ENCODE measurements around the gene TBCE.
"Not testable (repeated sequence)": the region's sequence is repeated elsewhere in the genome, so short reads cannot be mapped to it uniquely, and the experiment has no call there.

The TBCE gene

DNA sequence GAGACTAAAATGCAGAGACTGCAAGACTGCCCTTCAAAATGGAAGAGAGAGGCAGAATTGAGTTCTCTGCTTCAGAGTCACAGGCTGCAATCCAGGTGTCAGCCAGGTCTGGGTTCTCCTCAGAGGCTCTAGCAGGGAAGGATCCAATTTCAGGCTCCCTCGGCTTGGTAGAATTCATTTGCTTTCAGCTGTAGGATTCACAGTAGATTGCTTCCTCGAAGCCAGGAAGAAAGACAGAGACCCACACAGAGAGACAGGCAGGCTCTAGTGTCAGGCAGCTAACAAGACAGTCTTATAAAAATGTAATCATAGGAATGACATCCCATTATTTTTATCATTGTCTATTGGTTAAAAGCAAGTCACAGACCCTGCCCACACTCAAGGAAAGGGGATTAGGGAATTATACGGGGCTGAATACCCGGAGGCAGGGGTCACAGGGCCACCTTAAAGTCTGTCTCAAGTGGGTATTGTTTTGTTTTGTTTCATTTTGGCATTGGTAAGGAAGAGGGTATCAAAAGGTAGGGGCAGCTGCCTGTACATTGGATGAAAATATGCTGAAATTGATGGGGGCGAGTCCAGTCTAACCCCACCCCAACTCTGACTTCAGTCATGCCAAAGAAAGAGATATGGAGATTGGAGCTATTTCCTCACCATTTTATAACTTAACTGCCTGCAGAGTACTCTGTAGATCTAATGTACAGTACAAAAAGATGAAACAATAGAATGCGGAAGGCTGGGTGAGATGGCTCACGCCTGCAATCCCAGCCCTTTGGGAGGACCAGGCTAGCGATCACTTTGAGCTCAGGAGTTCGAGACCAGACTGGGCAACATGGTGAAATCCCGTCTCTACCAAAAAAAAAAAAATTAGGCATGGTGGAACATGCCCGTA, 9.5 kb upstream of the TBCE start:
- no peak for DNase-seq

- no peak for DNase-seq
Measured at GRCh38 chr1:235358899-235359298, 8.3 kb upstream of the TBCE start.

- not testable (repeated sequence) for DNase-seq
Measured at GRCh38 chr1:235364189-235364588, 3.0 kb upstream of the TBCE start.

GRCh38 chr1:235366286-235366685, 941 bp upstream of the TBCE start:
- peak; percentile 7 for DNase-seq

GRCh38 chr1:235368428-235368827, 1.2 kb downstream of the TBCE start:
- DNase-seq = no peak

GRCh38 chr1:235369802-235370201, 2.6 kb downstream of the TBCE start:
- no peak for DNase-seq

DNA sequence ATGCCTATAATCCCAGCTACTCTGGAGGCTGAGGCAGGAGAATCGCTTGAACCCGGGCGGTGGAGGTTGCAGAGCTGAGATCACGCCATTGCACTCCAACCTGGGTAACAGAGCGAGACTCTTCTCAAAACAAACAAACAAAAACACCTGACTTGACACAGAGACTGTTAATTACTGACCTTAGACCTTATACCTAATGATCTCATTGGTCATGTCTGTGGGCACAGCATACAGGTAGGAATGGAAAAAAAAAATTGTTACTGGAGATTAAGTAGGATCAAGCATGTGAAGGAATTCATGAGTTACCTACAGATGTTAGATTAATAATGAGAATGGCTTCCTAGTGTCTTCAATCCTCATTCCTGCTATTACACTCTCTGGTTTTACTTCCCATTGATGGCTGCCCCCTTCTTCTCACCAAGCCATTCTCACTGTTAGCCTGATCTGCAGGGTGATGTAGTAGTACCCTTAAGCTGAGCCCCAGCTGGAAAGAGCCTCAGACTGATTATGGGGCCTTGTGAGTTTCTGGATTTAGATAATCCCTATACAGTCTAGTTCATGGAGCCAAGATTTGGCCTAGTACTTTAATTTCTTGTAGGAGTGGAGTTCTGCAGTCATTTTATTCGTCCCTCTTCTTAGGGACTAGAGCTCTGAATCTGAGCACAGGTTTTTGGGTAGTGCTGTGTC, 8.8 kb downstream of the TBCE start:
- DNase-seq = no peak

- DNase-seq = not testable (repeated sequence)
Measured at GRCh38 chr1:235378134-235378735, 11.0 kb downstream of the TBCE start.

- DNase-seq = not testable (repeated sequence)
Measured at GRCh38 chr1:235381955-235382739, 14.9 kb downstream of the TBCE start.

- DNase-seq = not testable (repeated sequence)
Measured at GRCh38 chr1:235385633-235386032, 18.4 kb downstream of the TBCE start.

DNA sequence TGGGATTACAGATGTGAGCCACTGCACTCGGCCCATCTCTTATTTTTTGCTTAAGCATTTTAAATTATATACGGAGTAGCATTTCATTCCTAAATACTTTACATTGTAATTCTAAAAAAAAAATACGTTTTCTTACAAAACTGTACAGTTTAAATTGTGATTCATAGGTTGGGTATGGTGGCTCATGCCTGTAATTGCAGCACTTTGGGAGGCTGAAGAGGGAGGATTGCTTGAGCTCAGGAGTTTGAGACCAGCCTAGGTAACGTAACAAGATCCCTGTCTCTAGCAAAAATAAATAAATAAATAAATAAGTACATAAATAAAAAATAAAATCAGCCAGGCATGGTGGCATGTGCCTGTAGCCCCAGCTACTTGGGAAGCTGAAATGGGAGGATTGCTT, 24.6 kb downstream of the TBCE start:
- DNase-seq = no peak

DNA sequence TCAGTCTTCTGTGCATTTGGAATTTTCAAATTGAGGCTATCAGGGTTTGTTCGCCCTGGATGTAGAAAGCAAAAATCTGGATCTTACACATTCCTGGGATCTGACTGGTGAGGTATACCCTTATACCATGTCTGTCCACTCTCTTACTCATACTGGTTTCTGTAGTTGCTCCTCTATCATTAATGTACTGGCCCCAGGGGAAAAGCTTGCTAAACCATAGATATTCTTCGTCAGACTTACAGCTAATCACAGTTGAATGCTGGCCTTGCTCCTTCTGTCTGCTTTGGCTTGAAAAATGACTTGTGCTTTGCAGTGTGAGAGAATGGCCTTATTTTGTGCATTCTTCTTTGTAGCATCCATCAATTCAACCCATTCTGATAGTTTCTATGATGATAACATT, 30.5 kb downstream of the TBCE start:
- no peak for DNase-seq

DNA sequence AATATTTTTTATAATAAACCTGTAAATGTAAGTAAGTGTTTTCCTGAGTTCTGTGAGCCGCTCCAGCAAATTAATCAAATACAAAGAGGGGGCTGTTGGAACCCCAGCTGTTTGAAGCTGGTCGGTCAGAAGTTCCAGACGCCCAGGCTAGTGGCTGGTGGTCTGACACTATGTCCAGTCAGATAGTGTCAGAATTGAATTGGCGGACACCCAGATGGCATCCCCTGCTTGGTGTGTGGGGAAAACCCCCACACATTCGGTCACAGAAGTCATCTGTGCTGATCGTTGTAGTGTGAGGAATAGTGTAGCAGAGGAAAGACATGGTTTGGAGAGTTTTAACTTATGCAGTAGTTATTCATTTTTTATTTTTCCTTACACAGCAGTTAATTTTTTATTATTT, 32.4 kb downstream of the TBCE start:
- no peak for DNase-seq

DNA sequence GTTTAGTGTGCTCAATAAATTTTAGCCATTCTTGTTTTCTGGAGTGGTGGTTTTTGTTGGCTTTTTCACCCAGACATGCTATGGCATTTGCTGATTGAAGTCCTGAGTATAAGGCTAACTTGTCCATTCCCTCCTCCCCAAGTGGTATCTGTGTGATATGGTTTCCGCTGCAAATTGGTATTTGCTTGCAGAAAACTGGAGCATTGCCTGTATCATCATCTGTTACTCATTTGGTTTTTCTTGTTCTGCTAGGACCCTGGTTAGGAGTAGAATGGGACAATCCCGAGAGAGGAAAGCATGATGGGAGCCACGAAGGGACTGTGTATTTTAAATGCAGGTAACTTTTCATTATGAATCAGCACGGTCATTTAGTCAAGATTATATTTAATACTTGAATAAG, 34.0 kb downstream of the TBCE start:
- no peak for DNase-seq

DNA sequence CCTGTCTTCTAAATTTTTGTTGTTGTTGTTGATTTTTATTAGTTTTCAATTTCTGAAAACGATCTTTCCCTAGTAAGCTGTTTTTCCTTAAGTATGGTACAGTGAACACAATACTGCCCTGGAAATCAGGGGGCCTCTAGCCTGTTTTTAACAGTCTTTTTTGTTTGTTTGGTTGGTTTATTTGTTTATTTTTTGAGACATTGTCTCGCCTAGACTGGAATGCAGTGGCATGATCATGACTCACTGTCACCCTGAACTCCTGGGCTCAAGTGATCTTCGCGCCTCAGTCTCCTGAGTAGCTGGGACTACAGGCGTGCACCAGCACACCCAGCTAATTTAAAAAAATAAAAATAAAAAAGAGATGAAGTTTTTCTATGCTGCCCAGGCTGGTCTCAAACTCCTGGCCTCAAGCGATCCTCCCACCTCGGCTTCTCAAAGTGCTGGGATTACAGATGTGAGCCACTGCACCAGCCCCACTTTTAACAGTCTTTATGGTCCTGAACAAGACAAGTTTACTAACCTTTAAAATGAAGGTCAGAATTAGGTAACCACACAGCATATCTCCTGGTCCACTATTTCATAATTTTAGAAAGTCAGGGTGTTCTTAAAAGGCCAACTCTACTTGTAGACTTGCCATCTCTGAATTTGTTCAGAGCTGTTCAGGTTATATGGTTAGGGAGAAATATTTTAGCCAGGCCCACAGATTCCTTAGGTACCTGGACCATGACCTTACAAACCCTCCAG, 35.4 kb downstream of the TBCE start:
- DNase-seq = no peak

DNA sequence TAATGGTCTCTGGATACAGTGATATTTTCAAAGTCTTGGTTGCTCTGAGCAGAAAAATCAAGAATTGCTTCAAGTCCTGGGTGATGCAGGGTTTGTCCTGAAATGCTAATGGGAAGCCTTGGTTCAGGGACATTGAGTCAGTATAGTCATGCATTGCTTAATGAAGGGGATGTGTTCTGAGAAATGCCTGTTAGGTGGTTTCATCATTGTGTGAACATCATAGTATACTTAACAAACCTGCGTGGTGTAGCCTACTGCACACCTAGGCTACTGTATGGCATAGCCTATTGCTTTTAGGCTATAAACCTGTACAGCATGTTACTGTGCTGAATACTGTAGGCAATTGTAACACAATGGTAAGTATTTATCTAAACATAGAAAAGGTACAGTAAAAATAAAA, 36.4 kb downstream of the TBCE start:
- DNase-seq = no peak

GRCh38 chr1:235404190-235404589, 37.0 kb downstream of the TBCE start:
- no peak for DNase-seq

- no peak for DNase-seq
Measured at GRCh38 chr1:235407419-235407818, 40.2 kb downstream of the TBCE start.

DNA sequence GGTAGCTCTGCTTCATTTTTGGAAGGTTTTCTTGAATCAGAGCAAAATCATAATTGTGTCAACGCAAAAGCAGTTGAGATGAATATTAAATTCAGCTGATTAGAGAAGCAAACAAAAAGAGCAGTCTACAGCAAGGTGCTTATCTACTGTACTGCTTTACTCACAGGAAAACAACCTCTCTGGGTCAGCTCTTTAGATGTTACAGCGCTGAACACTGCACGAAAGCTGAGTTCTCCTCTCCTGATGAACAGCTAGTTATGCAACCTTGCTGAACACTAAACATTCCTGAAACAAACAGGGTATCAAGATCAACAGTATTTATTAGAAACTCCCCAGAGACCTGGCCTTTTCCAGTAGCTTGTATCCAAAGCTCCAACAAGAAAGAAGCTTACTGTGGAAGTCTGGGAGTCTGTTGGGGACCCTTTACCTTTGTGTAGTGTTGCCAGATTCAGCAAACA, 41.3 kb downstream of the TBCE start:
- DNase-seq = no peak

DNA sequence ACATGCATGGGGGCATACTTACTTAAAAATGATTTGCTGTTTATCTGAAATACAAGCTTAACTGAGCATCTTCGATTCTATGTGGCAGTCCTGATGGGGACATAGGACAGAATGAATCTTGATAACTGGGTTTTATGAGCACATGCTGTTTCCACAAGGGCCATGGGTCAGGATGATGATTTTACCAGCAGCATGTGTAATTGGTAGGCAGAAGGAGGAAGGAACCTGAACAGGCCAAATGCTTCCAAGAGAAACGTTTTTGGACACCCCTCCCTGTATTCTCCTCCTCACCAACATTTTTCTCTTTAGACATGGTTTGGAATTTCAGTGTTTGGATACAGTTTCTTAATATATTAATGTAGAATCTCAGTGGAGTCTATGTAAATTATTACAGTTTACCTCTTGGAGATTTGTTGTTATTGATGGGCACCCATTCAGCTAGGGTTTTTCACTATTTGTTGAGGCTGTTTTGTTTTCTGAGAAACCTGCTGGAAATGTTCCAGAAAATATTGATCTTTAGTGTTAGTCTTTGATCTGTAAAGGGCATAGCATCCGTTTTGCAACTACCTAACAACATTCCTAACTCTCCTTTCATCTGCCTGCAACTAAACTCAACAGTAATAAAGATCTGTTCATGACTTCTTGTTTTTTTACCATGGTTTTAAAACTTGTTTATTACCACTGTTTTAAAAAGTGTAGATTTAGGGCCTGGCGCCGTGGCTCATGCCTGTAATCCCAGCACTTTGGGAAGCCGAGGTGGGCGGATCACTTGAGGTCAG, 42.0 kb downstream of the TBCE start:
- no peak for DNase-seq

DNA sequence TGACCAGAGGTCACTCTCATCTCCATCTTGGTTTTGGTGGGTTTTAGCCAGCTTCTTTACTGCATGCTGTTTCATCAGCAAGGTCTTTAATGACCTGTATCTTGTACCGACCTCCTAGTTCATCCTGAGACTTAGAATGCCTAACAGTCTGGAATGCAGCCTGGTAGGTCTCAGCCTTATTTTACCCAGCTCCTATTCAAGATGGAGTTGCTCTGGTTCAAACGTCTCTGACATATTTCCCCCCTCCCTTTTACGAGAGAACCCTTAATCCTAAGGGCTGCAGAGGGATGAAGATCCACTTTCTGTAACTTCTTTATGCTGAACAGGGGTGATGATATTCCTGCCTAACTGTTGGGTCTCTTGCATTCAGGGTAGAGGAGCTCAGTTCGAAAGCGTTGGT, 43.2 kb downstream of the TBCE start:
- DNase-seq = no peak

Data from CD4-positive, alpha-beta T cell treated with Interleukin-17A for 1 hour (primary cell).